H1 (cell line): Measurements from ENCODE around the gene ECI1.

Experiments used
- ATF2 ChIP-seq: IDR thresholded peaks from 2 replicates; pipeline ENCODE4 v1.6.1; 2012; ENCODE audit warnings: low read length, inconsistent platforms
- CHD2 ChIP-seq: IDR thresholded peaks from 2 replicates; pipeline ENCODE4 v1.6.1; 2012; ENCODE audit warnings: low read length, improper control_type of control experiment
- KDM1A ChIP-seq: fragments of 200-600, 300-600 bp; sonication (generic); IDR thresholded peaks from 2 replicates; pipeline ENCODE4 v1.7.1; 2016; ENCODE audit warnings: mild to moderate bottlenecking, low read length, borderline replicate concordance
- SP1 ChIP-seq: IDR thresholded peaks from 2 replicates; pipeline ENCODE4 v1.6.1; 2011; ENCODE audit warnings: low read depth, low read length
- YY1 ChIP-seq: IDR thresholded peaks from 2 replicates; pipeline ENCODE4 v1.6.1; 2011; ENCODE audit warnings: low read depth, mild to moderate bottlenecking, low read length
- TF ChIP-seq, protein P1 (sequence below), 3 experiments: IDR thresholded peaks; 1 replicate in 2 of 3; 2 replicates in 1 of 3; pipeline versions ENCODE4 v1.5.1 to v1.6.1; 2011; ENCODE audit warnings: low read length in 3 of 3, mild to moderate bottlenecking in 3 of 3, inconsistent platforms in 2 of 3, low read depth in 1 of 3, moderate library complexity in 1 of 3; ENCODE audit not compliant: insufficient read depth in 1 of 3; ENCODE audit errors: control extremely low read depth in 1 of 3

- TF ChIP-seq ATF2 (no peak), YY1 (no peak), SP1 (no peak), CHD2 (no peak), KDM1A (no peak)
- TF ChIP-seq, protein P1, sequence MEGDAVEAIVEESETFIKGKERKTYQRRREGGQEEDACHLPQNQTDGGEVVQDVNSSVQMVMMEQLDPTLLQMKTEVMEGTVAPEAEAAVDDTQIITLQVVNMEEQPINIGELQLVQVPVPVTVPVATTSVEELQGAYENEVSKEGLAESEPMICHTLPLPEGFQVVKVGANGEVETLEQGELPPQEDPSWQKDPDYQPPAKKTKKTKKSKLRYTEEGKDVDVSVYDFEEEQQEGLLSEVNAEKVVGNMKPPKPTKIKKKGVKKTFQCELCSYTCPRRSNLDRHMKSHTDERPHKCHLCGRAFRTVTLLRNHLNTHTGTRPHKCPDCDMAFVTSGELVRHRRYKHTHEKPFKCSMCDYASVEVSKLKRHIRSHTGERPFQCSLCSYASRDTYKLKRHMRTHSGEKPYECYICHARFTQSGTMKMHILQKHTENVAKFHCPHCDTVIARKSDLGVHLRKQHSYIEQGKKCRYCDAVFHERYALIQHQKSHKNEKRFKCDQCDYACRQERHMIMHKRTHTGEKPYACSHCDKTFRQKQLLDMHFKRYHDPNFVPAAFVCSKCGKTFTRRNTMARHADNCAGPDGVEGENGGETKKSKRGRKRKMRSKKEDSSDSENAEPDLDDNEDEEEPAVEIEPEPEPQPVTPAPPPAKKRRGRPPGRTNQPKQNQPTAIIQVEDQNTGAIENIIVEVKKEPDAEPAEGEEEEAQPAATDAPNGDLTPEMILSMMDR (IDR thresholded peaks at IDR 0.05; ENCODE audit: control extremely low read depth in 1 of 3, insufficient read depth in 1 of 3, low read depth in 1 of 3, low read length in 3 of 3) = no peak
Measured at GRCh38 chr16:2190002-2190658, 61.3 kb downstream of the ECI1 start.
